Retina (tissue), 1 donor: ENCODE data around the gene SYNGR3.
"Not testable (repeated sequence)": the region's sequence is repeated elsewhere in the genome, so short reads cannot be mapped to it uniquely, and the experiment has no call there.

Source experiments
- DNase-seq: peaks from one replicate; pipeline ENCODE4 v3.0.0-alpha.2; 2016

The SYNGR3 gene

DNA sequence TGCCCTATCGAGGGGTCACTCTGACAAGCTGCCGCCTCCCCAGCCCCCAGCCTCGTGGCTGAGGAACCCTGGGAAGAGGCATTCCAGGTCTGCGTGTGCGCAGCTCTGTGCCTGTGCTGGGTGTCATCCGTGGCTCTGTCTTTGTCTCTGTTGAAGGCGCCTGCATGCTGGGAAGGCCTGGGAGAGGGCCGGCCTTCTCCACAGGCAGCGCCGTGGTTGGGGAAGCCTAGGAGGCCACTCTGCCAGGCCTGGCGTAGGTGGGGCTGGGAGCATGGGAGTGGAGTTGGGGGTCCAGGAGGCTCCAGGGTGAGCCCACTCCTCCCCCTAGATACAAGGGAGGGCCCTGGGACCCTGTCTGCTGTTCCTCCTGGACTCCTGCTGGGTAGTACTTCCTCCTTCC, 40.3 kb downstream of the SYNGR3 start:
- DNase-seq = no peak

DNA sequence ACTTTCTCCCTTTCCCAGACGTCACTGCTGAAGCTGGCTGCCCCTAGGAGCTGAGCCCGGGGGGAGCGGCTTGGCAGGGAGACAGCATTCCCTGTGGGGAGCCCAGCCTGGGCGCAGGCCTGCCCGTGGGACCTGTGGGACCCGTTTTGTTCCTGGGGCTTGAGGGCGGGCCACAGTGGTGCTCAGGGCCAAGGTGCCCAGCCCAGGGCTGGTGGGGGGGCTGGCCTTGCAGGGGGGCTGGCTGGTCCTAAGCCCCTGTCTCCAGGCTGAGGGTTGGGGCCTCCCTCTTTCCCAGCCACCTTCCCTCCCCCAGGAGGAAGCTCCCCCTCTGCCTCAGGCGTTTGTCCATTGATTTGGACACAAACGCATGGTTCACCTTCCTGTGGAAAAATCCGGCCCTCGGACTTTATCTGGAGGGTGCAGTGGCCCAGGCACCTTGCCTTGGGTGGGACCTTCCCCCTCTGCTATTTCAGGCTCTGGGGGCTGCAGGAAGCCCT, 41.4 kb downstream of the SYNGR3 start:
- DNase-seq = no peak

DNA sequence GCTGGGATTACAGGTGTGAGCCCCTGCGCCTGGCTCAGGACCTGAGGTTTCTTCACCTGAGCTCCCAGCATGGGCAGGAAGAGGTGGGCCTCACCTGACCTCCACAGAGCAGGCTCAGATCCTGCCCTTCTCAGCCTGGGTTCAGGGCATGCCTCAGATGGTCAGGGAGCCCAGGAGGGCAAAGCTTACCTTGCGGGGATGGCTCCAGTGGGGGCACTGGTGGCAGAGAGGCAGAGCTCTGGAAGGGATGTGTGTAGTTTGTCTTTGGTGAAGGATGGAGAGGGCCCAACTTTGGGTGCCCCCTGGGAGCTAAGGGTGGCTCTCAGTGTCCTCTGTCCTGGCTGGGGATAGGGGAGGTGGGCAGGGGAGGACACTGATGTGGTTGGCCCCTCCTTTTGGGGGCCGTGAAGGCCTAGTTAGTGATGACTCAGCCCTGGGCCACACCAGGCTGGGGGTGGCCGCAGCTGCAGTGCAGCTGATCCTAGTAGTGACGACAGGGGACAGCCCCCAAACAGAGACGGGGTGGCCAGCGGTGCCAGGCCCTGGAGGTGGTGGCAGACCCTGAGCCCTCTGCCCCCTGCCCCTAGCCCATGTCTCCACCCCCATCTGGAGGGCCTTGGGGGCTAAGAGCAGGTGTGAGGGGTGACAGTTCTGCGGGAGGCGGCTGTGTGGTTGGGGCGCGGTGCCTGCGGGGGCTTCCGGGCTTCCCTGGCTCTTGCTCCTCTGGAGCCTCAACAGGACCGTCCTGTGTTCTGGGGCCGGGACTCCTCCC, 42.7 kb downstream of the SYNGR3 start:
- DNase-seq = no peak

DNA sequence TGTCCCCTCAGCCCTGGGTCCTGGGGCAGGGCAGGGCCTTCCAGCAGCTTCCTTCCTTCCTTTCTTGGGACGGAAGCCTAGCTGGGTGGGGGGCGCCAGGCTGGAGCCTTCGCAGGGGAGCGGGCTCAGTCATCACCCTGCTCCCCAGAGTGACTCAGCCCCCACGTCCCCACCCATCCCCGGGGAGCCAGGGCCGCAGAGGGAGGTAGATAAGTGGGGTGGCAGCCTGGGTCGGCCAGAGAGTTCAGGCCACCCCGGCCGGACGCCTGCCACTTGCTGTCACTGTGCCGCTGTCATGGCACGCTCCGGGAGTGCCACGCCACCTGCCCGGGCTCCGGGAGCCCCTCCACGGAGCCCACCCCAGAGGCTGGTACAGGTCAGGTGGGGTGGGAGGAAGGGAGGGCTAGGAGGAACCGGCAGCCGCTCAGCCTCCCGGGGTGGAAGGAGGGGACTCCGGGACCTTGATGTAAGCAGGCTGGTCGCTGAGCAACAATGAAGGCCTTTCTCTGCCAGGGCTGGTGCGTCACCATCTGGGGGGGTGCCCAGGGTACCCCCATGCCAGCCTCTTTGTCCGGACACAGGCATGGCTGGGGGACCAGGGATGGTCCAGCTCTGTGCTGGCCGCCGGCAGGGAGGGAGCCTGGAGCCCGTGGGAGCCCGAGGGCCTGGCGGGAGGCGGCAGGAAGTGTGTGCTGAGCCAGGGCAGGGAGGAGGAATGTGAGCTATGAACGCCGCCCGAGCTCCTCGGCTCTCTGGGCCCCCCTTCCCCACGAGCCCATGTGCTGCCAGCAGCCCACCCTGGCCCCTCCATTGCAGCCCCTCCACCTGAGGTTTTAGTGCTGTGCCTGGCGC, 43.5 kb downstream of the SYNGR3 start:
- peak; percentile 56 for DNase-seq

DNA sequence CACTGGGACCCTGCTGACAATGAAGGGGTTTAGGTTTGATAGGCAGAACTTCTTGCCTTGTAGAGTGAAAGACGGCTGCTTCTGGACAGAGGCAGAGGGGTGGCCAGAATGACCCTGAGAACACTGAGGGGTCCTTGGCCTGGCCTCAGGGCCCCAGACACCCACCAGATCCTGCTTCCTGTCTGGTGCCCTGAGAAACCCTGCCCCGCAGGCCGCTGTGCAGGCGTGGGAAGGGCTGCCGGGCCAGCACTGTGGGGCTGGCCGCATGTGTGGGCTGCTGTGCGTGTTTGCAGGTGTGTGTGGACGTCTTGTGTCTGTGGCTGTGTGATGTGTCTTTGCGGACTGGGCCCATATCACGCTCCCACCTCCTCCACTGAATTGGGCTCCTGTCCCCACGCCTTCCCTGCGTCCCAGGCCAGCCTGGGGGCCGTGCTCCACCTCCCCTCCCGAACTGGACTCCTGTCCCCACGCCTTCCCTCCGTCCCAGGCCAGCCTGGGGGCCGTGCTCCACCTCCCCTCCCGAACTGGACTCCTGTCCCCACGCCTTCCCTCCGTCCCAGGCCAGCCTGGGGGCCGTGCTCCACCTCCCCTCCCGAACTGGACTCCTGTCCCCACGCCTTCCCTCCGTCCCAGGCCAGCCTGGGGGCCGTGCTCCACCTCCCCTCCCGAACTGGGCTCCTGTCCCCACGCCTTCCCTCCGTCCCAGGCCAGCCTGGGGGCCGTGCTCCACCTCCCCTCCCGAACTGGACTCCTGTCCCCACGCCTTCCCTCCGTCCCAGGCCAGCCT, 44.3 kb downstream of the SYNGR3 start:
- DNase-seq = not testable (repeated sequence)

DNA sequence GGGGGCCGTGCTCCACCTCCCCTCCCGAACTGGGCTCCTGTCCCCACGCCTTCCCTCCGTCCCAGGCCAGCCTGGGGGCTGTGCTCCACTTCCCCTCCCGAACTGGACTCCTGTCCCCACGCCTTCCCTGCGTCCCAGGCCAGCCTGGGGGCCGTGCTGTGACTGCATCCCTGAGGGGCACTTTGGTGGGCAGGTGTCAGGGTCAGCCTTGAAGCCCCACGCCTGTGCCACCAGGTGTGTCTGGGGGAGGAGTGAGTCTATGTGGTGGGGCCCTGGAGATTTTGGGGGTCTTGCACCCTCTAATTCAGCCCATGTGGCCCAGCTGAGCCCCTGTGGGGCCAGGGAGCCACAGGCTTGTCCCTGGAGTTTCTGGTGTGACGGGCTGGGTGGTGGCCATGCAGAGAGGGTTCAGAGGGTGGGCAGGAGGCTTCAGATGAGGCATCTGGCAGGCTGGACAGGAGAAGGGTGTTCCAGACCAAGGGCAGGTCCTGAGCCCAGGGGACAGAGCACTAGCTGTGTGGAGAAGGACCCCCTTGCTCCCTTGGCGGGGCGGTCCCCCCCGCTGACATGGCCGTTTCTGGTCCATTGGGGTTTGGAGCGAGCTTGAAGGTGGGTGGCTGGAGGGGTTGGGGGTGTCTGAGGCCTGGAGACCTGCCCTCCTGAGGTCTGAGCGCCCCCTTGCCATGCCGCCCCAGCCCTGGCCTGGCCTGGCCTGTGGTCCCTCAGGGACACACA, 45.1 kb downstream of the SYNGR3 start:
- DNase-seq = no peak

DNA sequence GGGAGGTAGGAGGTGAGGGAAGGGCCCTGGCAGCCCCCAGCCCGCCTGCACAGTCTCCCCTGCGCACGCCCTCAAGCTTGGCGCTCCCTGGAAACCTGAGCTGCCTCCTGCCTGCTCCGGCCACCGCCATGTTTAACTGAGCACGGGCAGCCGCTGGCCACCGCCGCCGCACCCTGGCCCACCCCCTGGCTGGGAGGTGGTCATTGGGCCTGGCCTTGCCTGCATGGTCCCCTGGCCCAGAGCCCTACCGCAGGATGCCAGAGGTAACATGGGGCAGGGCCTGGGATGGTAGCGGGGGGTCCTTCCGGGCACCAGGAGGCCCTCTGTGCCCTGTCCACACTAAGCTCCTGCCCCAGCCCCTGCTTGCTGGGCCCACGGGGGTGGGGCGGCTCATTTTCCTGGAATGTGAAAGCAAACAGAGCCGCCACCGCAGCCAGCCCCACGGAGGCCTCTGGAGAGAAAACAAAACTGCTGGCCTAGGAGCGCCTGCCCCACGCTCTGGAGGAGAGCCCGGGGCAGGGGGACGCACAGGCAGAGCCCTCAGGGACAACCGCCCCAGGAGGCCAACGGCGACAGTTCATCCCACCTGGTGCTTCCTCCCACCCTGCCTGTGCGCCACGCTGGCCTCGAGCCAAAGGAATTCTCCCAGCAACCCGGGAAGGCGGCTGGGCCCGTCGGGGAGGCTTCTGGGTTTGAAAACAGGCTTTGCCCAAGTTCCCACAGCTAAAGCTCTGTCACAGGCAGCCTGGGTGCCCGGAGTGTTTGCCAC, 45.8 kb downstream of the SYNGR3 start:
- DNase-seq = no peak

DNA sequence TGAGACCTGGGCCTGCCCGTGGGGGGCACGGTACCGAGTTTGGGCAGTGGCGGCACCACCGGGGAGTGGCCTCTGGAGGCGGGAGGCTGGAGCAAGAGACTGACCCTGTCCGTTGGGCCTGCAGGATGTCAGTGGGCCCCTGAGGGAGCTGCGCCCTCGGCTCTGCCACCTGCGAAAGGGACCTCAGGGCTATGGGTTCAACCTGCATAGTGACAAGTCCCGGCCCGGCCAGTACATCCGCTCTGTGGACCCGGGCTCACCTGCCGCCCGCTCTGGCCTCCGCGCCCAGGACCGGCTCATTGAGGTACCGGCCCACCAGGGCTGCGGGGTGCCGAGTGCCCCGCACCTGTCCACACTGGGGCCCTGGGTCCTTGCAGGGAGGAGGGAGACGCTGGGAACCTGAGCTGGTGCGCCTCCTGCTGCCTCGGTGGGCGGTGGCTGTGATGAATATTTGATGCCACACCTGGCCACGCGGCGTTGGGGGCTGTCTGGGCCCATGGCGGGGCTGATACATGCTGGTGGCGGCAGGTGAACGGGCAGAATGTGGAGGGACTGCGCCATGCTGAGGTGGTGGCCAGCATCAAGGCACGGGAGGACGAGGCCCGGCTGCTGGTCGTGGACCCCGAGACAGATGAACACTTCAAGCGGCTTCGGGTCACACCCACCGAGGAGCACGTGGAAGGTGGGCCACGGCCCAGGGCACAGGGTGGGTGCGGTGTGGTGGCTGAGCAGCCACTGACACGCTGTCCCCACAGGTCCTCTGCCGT, 46.6 kb downstream of the SYNGR3 start:
- no peak for DNase-seq

DNA sequence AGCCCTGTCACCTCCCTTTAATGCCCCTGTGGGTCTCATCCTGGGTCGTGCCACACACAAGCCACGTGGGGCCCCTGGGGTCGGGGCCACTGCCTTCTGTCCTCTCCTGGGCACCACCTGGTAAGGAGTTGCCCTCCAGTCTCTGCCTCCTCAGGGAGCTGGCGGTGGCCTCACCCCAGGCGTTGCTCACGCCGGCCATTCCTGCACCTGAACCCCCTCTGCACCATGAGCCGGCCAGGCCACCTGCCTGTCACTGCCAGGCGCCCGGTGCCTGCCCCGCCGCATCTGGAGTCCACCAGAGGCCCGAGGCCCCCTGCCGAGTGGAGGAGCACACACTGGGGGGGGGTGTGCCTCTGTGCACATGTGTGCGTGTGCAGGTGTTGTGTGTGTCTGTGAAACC, 47.3 kb downstream of the SYNGR3 start:
- DNase-seq = no peak

DNA sequence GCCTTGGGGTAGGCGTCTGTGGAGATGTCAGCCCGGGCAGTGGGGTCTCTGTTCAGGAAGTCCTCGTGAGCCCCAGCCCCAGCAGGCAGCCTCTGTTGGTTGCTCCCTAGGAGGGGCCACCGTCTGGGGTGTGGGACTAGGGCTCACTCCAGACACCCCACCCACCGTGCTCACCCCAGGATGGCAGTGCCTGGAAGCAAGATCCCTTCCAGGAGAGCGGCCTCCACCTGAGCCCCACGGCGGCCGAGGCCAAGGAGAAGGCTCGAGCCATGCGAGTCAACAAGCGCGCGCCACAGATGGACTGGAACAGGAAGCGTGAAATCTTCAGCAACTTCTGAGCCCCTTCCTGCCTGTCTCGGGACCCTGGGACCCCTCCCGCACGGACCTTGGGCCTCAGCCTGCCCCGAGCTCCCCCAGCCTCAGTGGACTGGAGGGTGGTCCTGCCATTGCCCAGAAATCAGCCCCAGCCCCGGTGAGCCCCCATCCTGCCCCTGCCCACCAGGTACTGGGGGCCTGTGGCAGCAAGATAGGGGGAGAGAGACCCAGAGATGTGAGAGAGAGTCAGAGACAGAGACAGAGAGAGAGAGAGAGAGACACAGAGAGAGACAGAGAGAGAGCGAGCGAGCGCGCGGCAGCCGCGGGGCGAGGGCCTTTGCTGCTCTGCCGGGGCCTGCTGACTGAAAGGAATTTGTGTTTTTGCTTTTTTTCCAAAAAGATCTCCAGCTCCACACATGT, 48.0 kb downstream of the SYNGR3 start:
- no peak for DNase-seq

DNA sequence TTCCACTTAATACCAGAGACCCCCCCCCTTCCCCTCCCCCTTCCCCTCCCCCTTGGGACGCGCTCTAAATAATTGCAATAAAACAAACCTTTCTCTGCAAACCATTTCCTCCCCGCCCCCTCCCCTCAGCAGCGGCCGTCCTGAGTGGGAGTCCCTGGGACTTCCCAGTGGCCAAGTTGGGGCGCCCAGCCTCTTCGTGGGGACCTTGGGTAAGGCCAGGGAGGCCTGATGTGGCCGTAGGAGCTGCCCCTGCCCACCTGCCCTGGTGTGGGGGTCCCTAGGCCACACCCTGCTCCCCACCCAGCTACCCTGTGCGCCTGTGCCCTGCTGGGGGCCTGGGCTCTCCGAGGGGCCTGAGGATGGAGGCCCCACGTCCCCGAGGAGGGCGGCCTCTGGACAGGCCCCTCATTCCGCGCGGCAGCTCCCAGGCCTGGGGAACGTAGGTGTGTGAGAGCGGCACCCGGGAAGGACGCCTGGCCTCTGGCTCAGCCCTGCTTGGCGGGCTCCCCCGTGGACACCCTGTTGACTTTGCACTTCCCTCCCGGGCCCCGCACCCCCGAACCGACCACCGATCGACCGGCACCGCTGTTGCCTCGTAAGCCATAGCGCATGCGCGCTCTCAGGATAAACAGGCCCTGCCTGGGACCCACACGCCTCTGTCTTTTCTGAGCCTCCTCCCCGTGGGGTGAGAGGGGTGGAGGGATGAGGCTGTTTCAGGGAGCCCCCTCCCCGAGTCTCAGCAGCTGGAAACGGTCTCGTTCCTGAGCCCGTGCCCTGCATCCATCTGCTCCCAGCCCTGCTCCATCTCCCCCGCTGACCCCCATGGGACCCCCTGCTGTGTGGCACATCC, 48.8 kb downstream of the SYNGR3 start:
- DNase-seq = no peak

DNA sequence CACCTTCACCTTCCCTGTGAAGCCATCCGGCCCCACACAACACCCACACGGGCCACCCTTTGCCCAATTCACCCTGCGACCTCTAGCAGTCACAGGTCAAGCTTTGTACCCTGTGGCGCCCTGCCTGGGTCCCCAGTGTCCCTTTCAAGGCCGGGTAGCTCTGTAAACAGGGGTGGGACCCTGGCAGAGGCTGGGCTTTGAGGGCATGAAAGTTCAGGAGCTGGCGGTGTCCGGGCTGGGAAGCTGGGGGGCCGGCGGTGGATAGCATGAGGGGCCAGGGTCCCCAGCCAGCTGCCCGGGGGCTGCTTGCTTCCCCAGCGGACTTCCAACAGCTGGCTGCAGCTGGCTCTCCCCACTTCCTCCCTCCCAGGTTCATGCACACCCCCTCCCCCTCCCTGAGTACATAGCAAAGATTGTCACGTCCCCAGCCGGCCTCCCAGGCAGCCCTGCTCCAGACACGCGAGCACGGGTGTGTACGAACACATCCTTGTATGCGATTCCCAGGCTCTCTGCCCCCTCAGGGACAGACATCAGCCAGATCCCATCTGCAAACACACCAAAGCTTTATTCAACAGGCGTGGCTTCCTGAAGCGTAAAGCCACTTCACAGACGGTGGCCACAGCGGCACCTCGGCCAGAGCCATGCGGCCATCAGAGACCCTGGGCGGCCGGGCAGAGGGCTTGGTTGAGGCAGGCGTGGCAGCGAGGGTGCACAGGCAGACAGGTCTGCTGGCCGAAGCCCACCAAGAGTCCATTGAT, 49.7 kb downstream of the SYNGR3 start:
- no peak for DNase-seq

DNA sequence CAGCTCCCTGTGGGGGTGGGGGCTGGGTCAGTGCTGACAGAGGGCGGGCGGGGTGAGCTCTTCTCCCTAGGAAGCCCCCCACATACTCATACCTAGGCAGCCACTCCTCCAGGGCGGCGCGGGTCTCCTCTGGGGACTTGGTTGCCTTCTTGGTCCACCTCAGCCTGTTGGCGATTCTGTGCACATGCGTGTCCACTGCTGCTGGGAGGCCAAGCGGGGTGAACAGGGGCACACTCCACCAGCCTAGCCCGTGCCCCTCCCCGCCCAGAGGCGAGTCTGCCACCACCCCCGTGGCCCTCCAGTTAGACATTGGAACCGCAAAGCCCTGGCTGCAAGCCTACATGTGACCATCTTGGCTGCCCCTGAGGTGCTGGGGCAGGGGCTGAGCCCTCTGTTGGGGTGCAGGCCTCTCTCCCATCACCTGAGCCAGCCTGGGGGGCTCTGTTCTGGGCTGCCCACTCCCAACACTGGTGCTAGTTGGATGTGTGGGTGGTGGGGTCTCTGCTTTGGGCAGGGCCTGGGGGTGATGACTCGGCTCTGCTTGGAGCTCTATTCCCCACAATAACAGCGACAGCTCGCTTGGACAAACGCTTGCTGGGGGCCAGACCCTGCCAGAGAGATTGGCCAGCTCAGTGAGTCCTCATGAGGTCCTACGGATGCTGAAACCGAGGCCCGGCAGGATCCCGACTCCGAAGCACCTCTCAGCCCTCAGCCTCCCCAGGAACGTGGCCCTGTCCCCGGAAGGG, 50.4 kb downstream of the SYNGR3 start:
- no peak for DNase-seq

DNA sequence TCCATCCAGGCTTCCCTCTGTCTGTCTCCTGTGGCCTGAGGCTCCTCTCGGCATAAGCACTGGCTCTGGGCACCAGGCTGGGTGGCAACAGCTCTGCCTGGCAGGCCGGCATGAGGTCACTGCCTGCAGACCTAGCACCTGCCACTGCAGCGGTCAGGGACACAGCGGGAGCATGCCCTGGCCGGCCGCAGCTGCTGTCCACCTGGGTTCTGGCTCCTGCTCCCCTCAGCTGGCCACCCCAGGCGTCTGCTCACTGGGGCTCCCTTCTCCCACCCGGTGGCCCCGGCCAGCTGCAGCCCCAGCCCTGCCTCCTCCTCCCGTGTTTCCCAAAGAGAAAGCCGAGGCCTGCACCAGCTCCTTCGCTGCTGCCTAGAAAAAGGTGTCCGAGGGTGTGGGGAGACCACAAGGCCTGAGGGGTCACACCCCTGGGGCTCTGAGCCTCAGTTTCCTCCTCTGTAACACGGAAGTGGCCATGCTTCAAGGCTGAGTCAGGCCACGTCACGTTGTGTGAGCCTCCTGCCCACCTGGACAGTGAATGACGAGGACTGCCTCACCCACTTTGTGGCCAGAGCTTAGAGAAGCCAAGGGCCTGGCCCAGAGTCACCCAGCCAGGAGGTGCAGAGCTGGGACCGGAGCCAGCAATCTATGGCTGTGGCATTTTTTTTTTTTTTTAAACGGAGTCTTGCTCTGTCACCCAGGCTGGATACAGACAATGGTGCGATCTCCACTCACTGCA, 51.2 kb downstream of the SYNGR3 start:
- no peak for DNase-seq

DNA sequence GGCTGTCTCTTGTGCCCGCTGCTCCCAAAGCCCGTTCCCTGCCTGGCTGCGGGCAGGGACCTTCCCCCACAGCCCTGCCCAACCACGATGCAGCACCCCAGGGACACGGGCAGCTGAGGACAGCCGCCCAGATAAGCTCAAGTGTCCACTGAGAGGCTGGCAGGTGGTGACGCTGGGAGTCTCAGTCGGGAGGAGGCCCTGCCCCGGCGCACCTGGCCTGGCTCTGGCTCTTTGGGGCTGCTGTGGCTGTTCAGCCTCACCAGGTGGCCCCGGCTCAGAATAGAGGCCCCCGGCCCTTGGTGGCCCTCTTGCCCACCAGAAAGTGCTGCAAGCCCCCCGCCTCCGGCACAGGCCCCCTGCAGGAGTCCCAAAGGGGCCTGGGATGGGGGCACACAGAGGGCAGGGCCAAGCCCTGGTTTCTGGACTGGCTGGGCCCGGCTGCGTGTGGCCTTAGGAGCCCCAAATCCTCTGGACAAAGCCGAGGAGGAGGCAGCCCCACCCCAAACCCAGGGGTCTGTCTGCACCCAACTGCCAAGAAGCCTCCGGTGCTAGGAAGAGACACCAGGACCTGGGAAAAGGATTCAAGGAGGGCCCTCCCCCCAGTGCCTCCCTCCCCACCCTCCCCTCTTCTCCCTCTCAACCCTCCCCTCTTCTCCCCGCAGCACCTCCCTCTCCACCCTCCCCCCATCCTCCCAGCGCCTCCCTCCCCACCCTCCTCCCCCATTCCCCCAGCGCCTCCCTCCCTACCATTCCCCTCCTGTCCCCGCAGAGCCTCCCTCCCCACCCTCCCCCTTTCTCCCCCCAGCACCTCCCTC, 52.6 kb downstream of the SYNGR3 start:
- DNase-seq = no peak
